HEK293 (cell line): ENCODE results near the gene NIP7.

Experiments
- CTCF ChIA-PET: fragments of 350-600 bp; formaldehyde crosslinking; extraction: SDS; loops from one replicate; lab custom pipeline; 2021; ENCODE audit warnings: antibody characterized with exemption; lab: Yijun Ruan, JAX
- POLR2A ChIA-PET: fragments of 300-600 bp; formaldehyde crosslinking; extraction: SDS; loops from one replicate; lab custom pipeline; 2020; ENCODE audit warnings: antibody characterized with exemption, inconsistent platforms; lab: Yijun Ruan, JAX
- H3K27ac ChIP-seq: fragments of 200-500 bp; sonication (Bioruptor generic); 2 replicates; pipeline ENCODE4 v1.5.1; 2014; ENCODE audit warnings: low read depth, low read length, control low read depth, inconsistent platforms; ENCODE audit errors: extremely low read depth
- H3K36me3 ChIP-seq, 2 experiments: fragments of 200-500 bp in 1 of 2; sonication (Bioruptor generic) in 1 of 2; 1 replicate in 1 of 2; 2 replicates in 1 of 2; pipeline ENCODE4 v1.5.1; 2014 to 2017; ENCODE audit warnings: inconsistent platforms in 2 of 2, low read length in 2 of 2; ENCODE audit not compliant: control insufficient read depth in 2 of 2, insufficient read depth in 1 of 2
- H3K4me1 ChIP-seq: fragments of 200-500 bp; sonication (Bioruptor generic); 2 replicates; pipeline ENCODE4 v1.5.1; 2014; ENCODE audit warnings: mild to moderate bottlenecking, low read length, inconsistent platforms; ENCODE audit not compliant: control insufficient read depth, insufficient read depth
- H3K4me3 ChIP-seq: 2 replicates; pipeline ENCODE4 v1.5.1; 2011; ENCODE audit warnings: low read depth, mild to moderate bottlenecking, control low read depth, low read length, moderate library complexity
- H3K9me3 ChIP-seq: fragments of 200-500 bp; sonication (Bioruptor generic); 2 replicates; pipeline ENCODE4 v1.5.1; 2014; ENCODE audit warnings: low read depth, low read length, inconsistent platforms; ENCODE audit not compliant: control insufficient read depth, insufficient read depth
- CTCF ChIP-seq: fragments of 450-650 bp; formaldehyde crosslinking; IDR thresholded peaks from 2 replicates; pipeline ENCODE4 v1.5.1; 2016; ENCODE audit warnings: missing biosample characterization, missing genetic modification characterization
- EGR2 ChIP-seq: fragments of 450-650 bp; formaldehyde crosslinking; IDR thresholded peaks from 2 replicates; pipeline ENCODE4 v1.5.1; 2016; ENCODE audit warnings: low read depth, missing biosample characterization, missing genetic modification characterization
- GLIS2 ChIP-seq: fragments of 450-650 bp; formaldehyde crosslinking; IDR thresholded peaks from 2 replicates; pipeline ENCODE4 v1.5.1; 2016; ENCODE audit warnings: missing biosample characterization, missing genetic modification characterization
- KLF16 ChIP-seq: fragments of 450-650 bp; formaldehyde crosslinking; IDR thresholded peaks from 2 replicates; pipeline ENCODE4 v1.5.1; 2017; ENCODE audit warnings: missing biosample characterization, missing genetic modification characterization
- MEIS1 ChIP-seq: sonication (generic); formaldehyde crosslinking; IDR thresholded peaks from 2 replicates; pipeline ENCODE4 v1.8.1; 2022; ENCODE audit warnings: missing genetic modification reagents, mild to moderate bottlenecking, borderline replicate concordance
- MYNN ChIP-seq: fragments of 450-650 bp; formaldehyde crosslinking; IDR thresholded peaks from 2 replicates; pipeline ENCODE4 v1.5.1; 2016; ENCODE audit warnings: missing biosample characterization, missing genetic modification characterization, borderline replicate concordance
- MZF1 ChIP-seq: fragments of 450-650 bp; formaldehyde crosslinking; IDR thresholded peaks from 2 replicates; pipeline ENCODE4 v1.5.1; 2017; ENCODE audit warnings: missing biosample characterization, missing genetic modification characterization, borderline replicate concordance
- OSR2 ChIP-seq: fragments of 450-650 bp; formaldehyde crosslinking; IDR thresholded peaks from 2 replicates; pipeline ENCODE4 v1.5.1; 2016; ENCODE audit warnings: missing biosample characterization, missing genetic modification characterization
- PRDM1 ChIP-seq: fragments of 450-650 bp; formaldehyde crosslinking; IDR thresholded peaks from 2 replicates; pipeline ENCODE4; 2016; ENCODE audit warnings: missing biosample characterization, missing genetic modification characterization
- REPIN1 ChIP-seq: fragments of 450-650 bp; formaldehyde crosslinking; IDR thresholded peaks from 2 replicates; pipeline ENCODE4 v1.5.1; 2017; ENCODE audit warnings: missing biosample characterization, missing genetic modification characterization, low read depth
- SP3 ChIP-seq: fragments of 450-650 bp; formaldehyde crosslinking; IDR thresholded peaks from 2 replicates; pipeline ENCODE4 v1.5.1; 2016; ENCODE audit warnings: missing biosample characterization, missing genetic modification characterization
- SP7 ChIP-seq: fragments of 450-650 bp; formaldehyde crosslinking; IDR thresholded peaks from 2 replicates; pipeline ENCODE4 v1.5.1; 2016; ENCODE audit warnings: missing biosample characterization, missing genetic modification characterization
- YY2 ChIP-seq: fragments of 450-650 bp; formaldehyde crosslinking; IDR thresholded peaks from 2 replicates; pipeline ENCODE4 v1.5.1; 2016; ENCODE audit warnings: missing biosample characterization, missing genetic modification characterization
- ZBTB21 ChIP-seq: fragments of 450-650 bp; formaldehyde crosslinking; IDR thresholded peaks from 2 replicates; pipeline ENCODE4 v1.5.1; 2017; ENCODE audit warnings: missing biosample characterization, missing genetic modification characterization
- ZBTB26 ChIP-seq: fragments of 450-650 bp; formaldehyde crosslinking; optimal IDR thresholded peaks from 2 replicates; pipeline ENCODE3; 2016; ENCODE audit warnings: missing biosample characterization, mild to moderate bottlenecking, missing genetic modification characterization
- ZNF112 ChIP-seq: fragments of 450-650 bp; formaldehyde crosslinking; IDR thresholded peaks from 2 replicates; pipeline ENCODE4 v1.5.0; 2017; ENCODE audit warnings: missing biosample characterization, missing genetic modification characterization
- ZNF133 ChIP-seq: fragments of 450-650 bp; formaldehyde crosslinking; IDR thresholded peaks from 2 replicates; pipeline ENCODE4 v1.5.1; 2016; ENCODE audit warnings: missing biosample characterization, missing genetic modification characterization
- ZNF140 ChIP-seq: fragments of 450-650 bp; formaldehyde crosslinking; IDR thresholded peaks from 2 replicates; pipeline ENCODE4 v1.5.1; 2016; ENCODE audit warnings: missing biosample characterization, missing genetic modification characterization
- ZNF221 ChIP-seq: fragments of 450-650 bp; formaldehyde crosslinking; IDR thresholded peaks from 2 replicates; pipeline ENCODE4 v1.5.1; 2017; ENCODE audit warnings: missing biosample characterization, missing genetic modification characterization, borderline replicate concordance
- ZNF302 ChIP-seq: fragments of 450-650 bp; formaldehyde crosslinking; IDR thresholded peaks from 2 replicates; pipeline ENCODE4 v1.5.1; 2016; ENCODE audit warnings: missing biosample characterization, missing genetic modification characterization, low read depth
- ZNF391 ChIP-seq: fragments of 450-650 bp; formaldehyde crosslinking; IDR thresholded peaks from 2 replicates; pipeline ENCODE4 v1.5.1; 2016; ENCODE audit warnings: low read depth, missing biosample characterization, missing genetic modification characterization, borderline replicate concordance
- ZNF404 ChIP-seq: fragments of 450-650 bp; formaldehyde crosslinking; IDR thresholded peaks from 2 replicates; pipeline ENCODE4 v1.5.1; 2017; ENCODE audit warnings: missing biosample characterization, missing genetic modification characterization
- ZNF433 ChIP-seq: fragments of 450-650 bp; formaldehyde crosslinking; IDR thresholded peaks from 2 replicates; pipeline ENCODE4 v1.5.1; 2016; ENCODE audit warnings: missing biosample characterization, missing genetic modification characterization, low read depth
- ZNF514 ChIP-seq: fragments of 450-650 bp; formaldehyde crosslinking; IDR thresholded peaks from 2 replicates; pipeline ENCODE4 v1.5.1; 2016; ENCODE audit warnings: missing biosample characterization, missing genetic modification characterization
- ZNF623 ChIP-seq: fragments of 450-650 bp; formaldehyde crosslinking; IDR thresholded peaks from 2 replicates; pipeline ENCODE4 v1.5.1; 2016; ENCODE audit warnings: missing biosample characterization, missing genetic modification characterization
- ZNF707 ChIP-seq: fragments of 450-650 bp; formaldehyde crosslinking; IDR thresholded peaks from 2 replicates; pipeline ENCODE4 v1.5.1; 2016; ENCODE audit warnings: missing biosample characterization, missing genetic modification characterization
- ZNF76 ChIP-seq: fragments of 450-650 bp; formaldehyde crosslinking; IDR thresholded peaks from 2 replicates; pipeline ENCODE4; 2016; ENCODE audit warnings: low read depth, missing biosample characterization, missing genetic modification characterization, borderline replicate concordance
- ZNF792 ChIP-seq: fragments of 450-650 bp; formaldehyde crosslinking; IDR thresholded peaks from 2 replicates; pipeline ENCODE4 v1.5.1; 2016; ENCODE audit warnings: missing biosample characterization, missing genetic modification characterization
- TF ChIP-seq, protein P1 (sequence below): fragments of 450-650 bp; formaldehyde crosslinking; IDR thresholded peaks from 2 replicates; pipeline ENCODE4 v1.5.1; 2016; ENCODE audit warnings: missing biosample characterization, missing genetic modification characterization, low read depth

The NIP7 gene

DNA sequence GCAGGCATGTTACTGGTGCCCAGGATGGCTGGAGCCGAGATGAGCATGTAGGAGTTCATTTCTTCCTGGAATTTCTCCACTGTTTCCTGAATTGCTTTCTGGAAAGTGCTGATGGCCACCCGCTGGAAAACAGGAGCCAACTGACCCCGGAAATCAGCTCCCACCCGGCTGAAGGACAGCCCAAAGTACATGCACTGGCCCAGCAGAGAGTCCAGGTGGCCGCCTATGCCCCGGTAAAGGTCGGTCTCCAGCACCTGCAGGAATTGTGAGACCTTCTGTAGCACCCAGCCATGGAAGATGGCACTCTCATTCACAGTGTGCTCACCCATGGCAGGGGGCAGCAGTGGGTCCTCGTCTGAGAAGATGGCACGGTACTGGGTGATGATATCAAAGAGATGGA is 4.9 kb upstream of the NIP7 start:
- Histone ChIP-seq H3K36me3 (peaks cover 13 to 55% of the 10 kb centered on the region in 2 experiments; a peak in 2 of 3 replicates), H3K4me3 (no peak overlapping the region), H3K9me3 (no peaks in the 10 kb centered on the region), H3K4me1 (no peaks in the 10 kb centered on the region), H3K27ac (no peak overlapping the region)
- TF ChIP-seq EGR2 (tag by site-specific recombination) (no peak), PRDM1 (no peak), MZF1 (tag by site-specific recombination) (no peak), ZNF433 (no peak), MYNN (tag by site-specific recombination) (no peak), YY2 (tag by site-specific recombination) (no peak), ZNF404 (tag by site-specific recombination) (no peak), ZBTB21 (tag by site-specific recombination) (no peak), SP3 (tag by site-specific recombination) (no peak), ZNF391 (tag by site-specific recombination) (no peak), GLIS2 (no peak), ZNF302 (tag by site-specific recombination) (no peak), CTCF (tag by site-specific recombination) (no peak; the same call in 1 of the 2 replicates), ZNF707 (tag by site-specific recombination) (no peak), ZNF514 (tag by site-specific recombination) (no peak), MEIS1 (CRISPR knock-in tag) (no peak), ZNF221 (no peak), ZNF76 (tag by site-specific recombination) (no peak), ZBTB26 (tag by site-specific recombination) (no peak)
- TF ChIP-seq, protein P1, sequence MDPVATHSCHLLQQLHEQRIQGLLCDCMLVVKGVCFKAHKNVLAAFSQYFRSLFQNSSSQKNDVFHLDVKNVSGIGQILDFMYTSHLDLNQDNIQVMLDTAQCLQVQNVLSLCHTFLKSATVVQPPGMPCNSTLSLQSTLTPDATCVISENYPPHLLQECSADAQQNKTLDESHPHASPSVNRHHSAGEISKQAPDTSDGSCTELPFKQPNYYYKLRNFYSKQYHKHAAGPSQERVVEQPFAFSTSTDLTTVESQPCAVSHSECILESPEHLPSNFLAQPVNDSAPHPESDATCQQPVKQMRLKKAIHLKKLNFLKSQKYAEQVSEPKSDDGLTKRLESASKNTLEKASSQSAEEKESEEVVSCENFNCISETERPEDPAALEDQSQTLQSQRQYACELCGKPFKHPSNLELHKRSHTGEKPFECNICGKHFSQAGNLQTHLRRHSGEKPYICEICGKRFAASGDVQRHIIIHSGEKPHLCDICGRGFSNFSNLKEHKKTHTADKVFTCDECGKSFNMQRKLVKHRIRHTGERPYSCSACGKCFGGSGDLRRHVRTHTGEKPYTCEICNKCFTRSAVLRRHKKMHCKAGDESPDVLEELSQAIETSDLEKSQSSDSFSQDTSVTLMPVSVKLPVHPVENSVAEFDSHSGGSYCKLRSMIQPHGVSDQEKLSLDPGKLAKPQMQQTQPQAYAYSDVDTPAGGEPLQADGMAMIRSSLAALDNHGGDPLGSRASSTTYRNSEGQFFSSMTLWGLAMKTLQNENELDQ, result no peak
- POLR2A ChIA-PET, result no interaction called here
- CTCF ChIA-PET, result no interaction called here

GRCh38 chr16:69338557-69339288 is 849 bp upstream of the NIP7 start:
- peak overlapping the region; percentile 86 for H3K4me3 ChIP-seq
- CTCF ChIA-PET, result interaction anchor here (0.5 to 0.6 kb wide), 2 partner anchors 12 to 266 kb away, joined by 3 read pairs; no protein-coding TSS in a partner anchor
- POLR2A ChIA-PET, result interaction anchor here (5.2 kb wide), 1 partner anchor 10 kb away, joined by 27 read pairs; the partner anchor contains the start of gene PDF
- H3K9me3 ChIP-seq, result no peaks in the 10 kb centered on the region
- H3K36me3 ChIP-seq, result peaks cover 18 to 67% of the 10 kb centered on the region in 2 experiments; a peak in 2 of 3 replicates
- no peaks in the 10 kb centered on the region for H3K4me1 ChIP-seq
- no peak for TF ChIP-seq ZNF140
- TF ChIP-seq, protein P1, result no peak
- no peak for TF ChIP-seq ZNF792 (tag by site-specific recombination)
- peak; percentile 22; the same call in 1 of the 2 replicates for TF ChIP-seq KLF16 (tag by site-specific recombination)
- no peak for TF ChIP-seq ZNF623 (tag by site-specific recombination)
- TF ChIP-seq REPIN1 (tag by site-specific recombination), result 0 out of 2 replicates have a peak, but pooled peaks have one; percentile 25
- TF ChIP-seq ZNF112 (tag by site-specific recombination), result no peak
- TF ChIP-seq OSR2 (tag by site-specific recombination), result no peak
- TF ChIP-seq ZNF433, result no peak
- no peak for TF ChIP-seq SP7
- no peak for TF ChIP-seq ZNF133 (tag by site-specific recombination)
- H3K27ac ChIP-seq, result peak overlapping the region; percentile 66
